GM19463 (cell line): ENCODE data around the gene USP35.
"Not testable (repeated sequence)": the region's sequence is repeated elsewhere in the genome, so short reads cannot be mapped to it uniquely, and the experiment has no call there.

Experiments
- ATAC-seq: cut with Tn5 transposase; IDR thresholded peaks from one replicate; pipeline ENCODE4 v1.9.1; 2021; ENCODE audit warnings: mild to moderate bottlenecking, moderate library complexity; ENCODE audit not compliant: unreplicated experiment

The USP35 gene

DNA sequence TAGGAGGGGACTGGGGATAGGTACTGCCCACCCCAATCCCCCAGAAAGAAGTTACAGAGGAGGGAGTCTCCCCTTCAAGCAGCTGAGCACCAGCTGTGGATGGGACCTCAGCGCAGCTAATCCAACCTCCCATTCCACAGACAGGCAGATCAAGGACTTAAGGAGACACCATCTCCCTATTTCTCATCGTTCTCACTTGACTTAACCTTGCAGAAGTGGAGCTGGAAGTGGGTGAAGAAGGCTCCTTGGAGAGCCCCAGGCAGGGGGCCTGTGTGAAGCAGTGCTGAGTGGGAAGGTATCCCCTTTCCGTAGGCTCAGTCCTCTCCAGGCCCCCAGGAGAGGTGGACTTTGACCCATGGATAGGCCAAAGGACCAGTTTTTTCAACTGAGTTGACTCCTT lies 27.3 kb downstream of the USP35 start:
- ATAC-seq: no peak

DNA sequence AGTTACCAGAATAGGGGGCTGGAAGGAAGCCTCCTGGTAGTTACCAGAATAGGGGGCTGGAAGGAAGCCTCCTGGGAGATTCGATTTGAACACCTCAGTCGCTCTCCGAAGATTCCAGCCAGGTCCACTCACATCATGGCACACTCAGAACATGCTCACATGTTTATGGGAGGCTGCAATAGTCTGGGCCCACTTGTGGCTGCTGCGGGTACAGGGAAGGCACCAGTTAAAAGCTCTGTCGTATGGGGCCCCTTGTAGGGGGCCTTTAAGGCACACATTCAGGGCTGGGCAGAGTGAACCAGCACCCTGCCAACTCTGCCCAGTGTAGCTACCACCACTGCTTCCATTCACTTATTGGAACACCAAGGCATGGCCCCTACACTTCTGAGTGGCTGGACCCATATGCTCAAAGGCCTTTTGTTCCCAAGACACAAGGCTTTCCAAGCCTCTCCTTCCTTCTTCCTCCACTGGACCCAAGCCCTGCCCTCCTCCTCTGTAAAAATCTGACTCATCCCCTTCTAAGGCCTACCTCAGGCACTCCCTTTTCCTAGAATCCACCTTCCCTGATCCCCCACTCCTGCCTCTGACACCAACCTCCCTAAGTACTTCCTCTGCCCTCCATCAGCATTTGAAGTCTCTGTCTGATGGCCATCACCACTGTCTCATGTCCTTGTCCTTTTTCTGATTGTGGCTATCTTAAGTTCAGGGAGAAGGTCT lies 28.0 kb downstream of the USP35 start:
- no peak for ATAC-seq

DNA sequence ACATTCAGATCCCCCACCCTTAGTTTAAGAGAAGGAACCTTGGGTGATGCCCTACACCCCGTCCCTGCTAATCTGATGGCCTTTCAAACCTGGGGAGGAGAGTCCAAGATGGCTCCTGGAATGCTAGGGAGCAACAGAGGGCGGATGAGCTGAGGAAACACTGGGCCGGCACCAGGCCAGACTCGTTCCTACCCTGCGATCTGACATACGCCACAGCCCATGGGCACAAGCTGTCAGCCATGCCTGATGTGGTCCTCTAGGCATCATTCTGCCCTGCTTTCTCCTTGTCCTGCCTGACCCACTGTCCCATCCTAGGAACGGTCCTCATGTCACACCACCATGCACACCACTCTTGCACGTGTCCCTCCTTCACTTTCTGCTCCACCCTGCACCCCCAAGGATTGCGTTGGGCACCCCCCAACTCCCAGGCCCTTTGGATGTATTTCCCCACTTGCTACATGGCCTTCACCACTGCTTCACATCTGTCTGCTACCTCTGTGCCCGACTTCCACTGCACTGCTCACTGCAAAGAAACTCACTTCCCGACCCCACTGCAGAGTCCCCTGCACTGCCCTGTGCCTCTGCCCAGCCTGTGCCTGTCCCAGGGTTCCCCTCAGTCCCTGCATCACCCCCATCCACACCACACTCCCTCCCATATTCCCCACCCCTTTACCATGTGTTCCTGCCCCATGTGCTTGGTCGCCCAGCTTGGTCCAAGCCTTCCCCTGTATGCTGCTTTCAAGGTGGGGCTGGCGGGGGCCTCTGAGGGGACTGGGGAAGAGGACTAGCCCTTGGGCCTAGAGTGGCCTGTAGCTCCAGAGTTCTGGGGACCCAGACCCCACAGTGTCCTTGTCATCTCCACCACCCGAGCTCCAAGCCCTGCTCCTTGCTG lies 29.2 kb downstream of the USP35 start:
- ATAC-seq: no peak

DNA sequence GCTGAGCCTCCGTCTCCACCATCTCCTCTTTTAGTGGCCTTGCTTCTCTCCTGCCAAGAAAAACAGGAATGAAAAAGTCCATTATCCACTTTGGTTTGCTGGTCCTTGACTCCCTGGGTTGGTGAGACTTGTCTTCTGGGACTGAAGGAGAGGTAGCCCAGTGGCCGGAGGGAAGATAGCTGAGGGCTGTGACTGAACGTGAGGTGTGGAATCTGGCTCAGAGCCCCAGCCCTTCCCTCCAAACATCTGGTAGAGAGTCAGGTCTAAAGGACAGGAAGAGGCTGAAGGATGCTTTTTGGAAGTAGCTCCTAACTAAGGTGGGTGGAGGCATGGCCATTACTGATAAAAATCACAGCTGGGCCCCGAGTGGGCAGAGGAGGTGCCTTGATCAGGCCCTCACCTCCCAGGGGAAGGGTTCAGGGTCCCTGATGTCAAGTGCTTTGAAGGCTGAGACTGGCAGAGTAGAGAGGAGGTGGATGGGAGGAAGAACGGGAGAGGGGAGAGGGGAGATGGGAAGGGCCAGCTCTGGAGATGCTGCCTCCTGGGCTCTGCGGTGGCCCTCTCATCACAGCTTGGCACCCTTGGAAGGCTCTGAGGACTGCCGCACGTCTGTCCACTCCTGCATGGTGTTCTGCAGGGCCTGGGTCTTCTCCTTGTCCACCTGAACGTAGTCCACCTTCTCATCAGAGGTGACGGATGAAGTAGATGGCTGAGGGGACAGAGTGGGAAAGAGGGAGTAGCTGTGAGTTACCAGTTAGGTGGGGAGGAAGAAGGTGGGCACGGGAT lies 30.2 kb downstream of the USP35 start:
- ATAC-seq: no peak

DNA sequence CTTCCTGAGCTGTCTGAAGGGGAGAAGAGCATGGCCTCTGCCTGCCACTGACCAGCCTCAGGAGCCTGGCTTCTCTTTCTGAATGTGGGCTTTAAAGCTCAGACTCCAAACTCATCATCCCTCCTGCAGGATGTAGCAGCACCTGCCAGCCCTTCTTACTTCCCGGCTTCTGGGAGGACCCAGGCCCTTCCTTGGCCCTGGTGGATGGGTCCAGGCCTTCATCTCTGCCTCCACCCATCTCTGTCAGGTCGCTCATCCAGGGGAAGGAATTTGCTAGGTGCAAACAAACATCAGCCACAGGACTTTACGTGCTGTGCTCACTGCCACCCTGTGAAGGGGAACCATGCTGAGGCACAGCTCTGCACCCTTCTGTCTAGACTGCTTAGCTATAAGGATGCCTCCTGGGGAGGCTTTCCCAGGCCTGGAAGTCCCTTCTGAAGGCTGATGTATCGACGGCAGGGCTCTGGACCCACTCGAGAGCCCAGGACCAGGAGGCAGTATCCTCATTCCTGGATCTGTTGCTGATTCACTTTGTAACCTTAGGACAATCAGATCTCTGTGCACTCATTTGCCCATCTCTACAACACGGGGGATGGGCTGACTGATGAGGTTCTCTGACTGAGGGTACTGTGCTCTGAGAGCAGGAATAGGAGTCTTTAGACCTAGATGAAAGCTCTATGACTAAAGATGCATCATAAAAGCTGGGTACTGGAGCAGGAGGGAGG lies 30.9 kb downstream of the USP35 start:
- ATAC-seq: no peak

DNA sequence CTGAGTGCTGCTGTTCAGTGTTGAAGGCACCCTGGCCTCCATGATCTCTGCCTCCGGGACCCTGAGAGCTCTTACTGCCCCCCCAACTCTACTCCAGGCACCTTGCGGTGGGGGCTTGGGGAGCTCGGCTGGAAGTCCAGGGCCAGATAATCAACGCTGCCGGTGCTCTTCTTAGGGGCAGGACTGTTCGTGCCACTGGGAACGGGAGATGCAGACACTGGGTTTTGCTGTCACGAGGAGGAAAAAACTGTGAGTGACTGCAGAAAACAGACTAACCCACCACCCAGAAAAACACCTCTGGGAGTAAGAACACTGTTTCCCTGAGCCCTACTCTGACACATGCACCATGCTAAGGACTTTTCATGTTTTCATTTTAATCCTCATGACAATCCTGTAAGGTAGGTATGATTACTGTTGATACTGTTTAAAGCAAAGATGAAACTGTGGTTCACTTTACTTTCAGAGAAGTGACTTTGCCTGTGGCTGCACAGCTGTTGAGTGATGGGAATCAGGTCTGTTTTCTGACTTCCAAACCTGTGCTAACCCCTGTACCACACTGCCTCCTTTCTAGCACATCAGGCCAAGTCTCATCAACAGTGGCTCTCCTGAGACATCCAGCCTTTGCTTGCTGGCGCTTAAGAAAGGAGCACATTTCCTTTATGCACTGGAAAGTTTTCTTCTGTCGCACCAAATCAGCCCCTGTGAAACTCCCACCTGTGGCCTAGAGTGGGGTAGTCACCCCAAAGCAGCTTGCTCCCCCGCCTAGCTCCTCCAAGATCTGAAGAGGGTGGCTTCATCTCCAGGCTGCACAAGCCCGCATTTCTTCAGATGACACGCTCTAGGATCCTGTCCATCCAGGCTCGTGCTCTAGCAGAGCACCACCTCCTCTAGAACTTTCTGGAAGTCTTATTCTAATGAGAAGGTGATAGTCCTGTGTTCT lies 31.8 kb downstream of the USP35 start:
- no peak for ATAC-seq

DNA sequence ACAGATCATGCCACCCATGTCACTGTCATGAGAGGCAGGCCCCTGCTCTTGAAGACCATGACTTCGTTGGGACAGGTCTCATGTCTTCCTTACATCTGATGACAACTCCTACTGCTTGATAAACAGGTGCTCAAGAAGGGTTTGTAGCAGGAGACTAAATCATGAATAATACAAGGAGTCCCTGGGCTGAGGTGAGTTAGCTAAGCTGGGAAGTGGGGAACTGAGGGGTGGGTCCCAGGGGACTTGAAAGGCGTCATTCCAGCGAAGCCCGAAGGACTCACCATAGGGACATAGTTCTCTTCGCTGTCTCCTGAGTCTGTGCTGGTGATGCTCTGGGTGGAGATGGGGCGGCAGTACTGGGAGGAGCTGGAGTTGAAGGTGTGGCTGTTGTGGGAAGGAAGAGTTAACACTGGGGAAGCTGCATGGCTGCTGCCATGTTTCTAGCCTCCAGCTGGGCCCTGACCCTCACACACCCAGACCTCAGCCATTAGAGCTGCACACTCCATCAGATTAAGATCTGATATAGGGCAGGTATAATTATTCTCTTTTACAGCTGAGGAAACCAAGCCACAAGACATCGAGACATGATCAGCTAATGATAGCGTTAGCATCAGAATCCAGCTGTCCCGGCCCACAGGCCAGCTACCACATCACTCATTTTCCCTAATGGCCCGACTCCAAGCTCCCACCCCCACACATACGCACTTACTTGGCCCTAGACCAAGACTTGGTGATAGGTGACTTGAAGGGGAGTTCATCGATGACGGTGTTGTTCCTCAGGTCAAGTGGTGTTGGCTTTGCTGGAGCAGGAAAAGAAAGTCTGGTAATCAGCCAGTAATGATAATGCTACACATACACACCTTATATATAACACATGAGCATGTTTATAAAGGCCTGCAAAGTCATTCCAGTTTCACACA lies 32.9 kb downstream of the USP35 start:
- ATAC-seq: no peak

DNA sequence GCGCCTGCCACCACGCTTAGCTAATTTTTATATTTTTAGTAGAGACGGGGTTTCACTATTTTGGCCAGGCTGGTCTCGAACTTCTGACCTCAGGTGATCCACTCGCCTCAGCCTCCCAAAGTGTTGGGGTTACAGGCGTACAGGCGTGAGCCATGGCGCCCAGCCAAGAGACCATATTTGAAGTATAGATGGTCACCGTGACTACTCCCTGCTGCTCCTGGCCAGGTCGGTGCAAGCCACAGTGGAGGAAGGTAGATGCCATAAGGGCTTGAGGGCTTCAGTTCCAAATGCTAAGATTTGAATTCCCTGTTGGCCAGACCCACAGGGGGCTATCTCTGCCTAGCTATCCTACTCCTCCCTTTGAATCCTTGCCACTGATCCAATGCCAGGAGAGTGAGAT lies 34.0 kb downstream of the USP35 start:
- not testable (repeated sequence) for ATAC-seq

DNA sequence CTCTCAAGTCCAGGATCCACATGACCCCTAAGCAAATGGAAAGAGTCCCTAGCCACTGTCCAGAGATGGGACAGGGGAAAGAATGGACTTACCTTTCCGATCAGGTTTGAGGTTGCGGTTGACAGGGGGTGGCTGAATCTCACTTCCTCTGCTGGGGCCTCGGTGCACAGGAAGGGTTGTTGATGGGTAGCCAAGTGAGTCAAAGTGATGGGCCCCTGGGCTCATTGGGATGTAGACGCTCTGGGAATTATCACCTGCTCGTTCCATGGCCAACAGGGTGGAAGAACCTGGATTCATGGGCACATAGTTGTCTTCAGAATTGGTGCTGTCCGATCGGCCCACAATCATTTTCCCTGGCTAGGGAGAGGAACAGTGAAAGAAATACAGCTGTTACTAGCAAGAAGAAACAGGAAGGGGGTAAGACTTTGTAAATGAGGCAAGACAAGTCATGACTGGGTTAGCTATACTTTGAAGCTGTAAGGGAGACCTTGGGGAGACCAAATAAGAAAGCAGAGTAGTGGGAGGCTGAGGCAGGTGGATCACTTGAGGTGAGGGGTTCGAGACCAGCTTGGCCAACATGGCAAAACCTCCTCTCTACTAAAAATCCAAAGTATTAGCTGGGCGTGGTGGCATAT lies 34.7 kb downstream of the USP35 start:
- ATAC-seq: peak; percentile 70

DNA sequence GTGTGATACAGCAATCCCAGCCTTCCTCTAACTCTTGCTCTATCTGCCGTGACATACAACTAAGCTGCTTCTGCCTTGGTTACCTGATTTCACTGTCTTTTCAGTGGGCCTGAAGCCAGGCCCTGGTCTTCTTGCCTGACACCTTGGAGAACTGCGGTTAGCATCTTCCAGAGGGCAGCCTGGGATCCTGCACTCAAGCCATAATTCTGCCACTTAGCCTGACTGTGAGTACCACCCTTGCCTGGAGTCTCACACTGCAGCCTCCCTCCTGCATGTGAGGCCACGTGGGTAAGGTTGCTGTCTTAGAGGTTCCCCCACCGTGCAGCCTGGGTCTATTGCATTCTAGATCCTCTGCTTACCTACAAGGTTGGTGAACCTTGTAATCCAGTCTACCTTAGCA lies 35.8 kb downstream of the USP35 start:
- ATAC-seq: no peak

DNA sequence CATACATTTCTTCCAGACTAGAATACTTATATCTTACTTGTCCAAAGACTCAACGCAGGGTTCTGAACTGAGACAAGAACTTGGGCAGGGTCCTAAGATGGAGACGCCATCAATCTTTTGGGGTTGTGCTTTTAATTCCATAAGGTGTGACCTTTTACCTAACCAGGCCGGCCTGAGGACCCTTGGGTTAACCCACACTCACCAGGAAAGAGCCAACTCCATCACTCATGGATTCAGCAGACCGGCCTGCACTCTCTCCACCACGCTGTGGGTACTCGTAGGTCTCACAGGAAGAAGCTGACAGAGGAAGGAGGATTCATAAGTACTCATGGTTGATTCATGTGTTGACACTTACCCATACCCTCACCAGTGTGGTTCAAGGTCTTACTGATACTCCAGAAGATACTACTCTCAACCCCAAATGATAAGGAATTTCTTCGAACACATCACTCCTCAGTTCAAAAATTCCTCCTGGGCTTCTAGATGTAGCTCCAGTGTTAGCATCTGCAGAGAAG lies 36.2 kb downstream of the USP35 start:
- no peak for ATAC-seq

DNA sequence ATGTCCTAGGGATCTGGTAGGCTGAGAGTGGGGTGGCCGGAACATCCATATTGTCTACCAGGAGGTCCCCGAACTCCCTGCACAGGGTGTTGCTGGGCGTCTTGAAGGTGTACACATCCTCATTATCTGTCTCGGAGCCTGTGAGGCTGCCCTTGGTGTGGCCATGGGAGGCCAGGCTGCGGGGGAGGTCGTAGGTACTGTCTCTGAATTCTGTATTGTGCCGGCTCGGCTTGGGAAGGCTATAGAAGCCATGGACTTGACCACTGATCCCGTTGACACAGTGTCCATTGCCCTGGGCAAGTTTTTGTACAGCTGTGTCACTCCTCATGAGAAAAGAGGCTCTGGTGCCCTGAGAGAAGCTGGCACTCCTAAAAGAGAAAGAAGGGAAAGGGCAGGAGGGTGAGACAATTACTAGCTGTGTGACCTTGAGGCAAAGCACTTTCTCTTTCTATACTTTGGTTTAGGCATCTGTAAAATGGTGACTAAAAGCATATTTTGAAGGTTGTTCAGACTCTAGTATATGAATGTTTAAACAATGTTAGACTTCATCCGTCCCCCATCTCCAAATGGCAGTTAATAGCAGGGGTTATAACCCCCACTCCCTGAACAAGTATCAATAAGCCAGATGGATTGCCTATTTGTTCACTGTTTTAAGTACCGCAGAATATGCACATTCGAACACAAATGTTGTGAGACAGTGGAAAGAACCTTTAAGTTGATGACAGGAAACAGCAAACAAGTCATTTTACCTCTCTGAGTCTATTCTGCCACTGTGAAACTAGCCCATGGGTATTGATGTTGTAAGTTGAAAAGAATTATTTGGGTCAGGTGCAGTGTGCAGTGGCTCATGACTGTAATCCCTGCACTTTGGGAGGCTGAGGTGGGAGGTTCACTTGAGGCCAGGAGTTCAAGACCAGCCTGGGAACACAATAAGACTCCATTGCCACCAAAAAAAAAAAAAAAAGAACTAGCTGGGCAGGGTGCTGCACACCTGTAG lies 38.3 kb downstream of the USP35 start:
- no peak for ATAC-seq

DNA sequence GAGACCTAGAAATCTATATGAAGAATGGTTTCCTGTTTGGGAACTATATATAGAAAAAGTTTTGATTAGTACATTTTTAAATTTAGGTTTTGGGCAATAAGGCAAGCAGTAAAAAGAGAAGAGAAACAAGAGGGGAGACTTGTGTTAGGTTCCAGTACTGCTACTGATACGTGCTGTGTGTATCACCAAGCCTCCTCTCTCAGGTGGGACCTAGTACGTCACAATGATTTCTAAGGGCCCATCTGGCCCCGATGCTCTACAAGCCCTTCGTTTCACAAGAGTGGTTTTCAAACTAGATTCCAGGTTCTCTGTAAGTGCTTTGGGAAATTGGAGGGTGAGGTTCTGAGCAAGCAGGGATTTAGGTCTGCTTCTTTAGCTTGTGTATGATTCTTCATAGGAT lies 39.2 kb downstream of the USP35 start:
- ATAC-seq: no peak

DNA sequence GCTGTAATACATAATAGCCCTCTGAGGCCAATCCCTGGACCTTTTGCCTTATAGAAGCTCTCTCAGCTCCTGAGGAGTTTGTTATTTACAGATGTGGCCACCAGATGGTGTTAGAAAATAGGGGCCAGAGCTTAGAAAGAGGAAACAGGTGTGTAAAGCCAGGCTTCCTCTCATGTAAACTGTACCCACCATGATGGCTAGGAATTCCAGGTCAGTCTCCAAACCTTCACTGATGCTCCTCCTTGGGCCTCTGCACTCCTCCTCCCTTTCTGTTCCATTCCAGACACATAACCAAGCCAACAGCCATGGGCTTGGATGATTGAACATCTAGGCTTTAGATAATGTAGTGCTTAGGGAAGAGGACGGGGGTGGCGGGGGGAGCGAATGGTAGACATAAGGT lies 39.7 kb downstream of the USP35 start:
- ATAC-seq: no peak

DNA sequence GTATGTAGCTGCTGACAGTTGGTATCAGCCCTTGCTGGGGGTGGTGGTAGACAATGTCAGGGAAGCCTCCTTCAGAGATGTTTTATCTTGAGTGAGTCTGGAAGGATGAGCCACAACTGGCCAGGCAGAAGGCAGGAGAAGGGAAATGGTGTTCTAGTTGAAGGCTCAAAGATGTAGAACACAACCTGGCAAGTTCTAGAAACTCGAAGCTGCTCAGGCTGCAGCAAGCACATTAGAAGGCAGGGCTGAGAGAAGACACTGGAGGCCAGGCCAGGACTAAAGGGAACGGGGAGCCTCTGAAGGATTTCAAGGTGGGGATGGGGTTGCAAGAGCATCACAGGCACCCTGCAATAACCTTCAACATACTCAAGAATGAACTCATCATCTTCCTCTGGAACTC lies 40.4 kb downstream of the USP35 start:
- no peak for ATAC-seq

DNA sequence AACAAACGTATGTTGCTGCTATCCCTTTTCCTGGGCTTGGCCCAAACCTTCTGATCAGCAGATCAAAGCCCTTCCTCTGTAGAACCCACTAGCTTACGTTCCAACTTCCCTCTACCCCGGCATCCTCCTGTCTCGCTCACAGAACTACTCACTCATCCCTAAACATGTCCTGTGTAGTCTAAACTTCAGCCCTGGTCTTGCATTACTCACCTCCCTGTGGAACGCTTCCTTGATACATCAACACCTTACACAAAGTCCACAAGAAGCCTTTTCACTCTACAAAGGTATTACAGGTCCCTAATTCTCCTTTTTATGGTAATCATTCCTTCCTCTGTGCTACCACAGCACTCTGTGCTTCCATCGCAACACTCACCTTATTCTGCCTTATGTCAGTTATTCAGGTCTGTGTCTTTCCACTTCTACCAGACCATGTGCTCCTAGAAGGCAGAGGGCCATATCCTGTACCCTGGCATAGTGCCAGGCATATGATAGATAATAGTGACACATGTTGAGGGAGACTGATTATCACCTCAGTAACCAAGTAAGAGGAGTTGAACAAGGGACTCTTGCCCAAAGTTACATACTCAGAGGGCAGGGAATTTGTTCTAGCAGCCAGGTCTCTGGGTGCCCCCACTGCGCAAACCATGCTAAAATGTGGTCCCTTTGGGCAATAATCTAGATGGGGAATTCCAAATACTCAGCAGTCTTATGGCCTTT lies 41.6 kb downstream of the USP35 start:
- no peak for ATAC-seq
